GM13977 (cell line): Measurements from ENCODE around the gene FRMD4A.
"Not testable (repeated sequence)": the region's sequence is repeated elsewhere in the genome, so short reads cannot be mapped to it uniquely, and the experiment has no call there.

Source experiments
- DNase-seq: peaks from one replicate; pipeline ENCODE4 v3.0.0; 2012; ENCODE audit warnings: low spot score
- CTCF ChIP-seq: IDR thresholded peaks from 2 replicates; pipeline ENCODE4 v1.5.1; 2012; ENCODE audit warnings: mild to moderate bottlenecking, control low read depth; ENCODE audit not compliant: insufficient read depth; ENCODE audit errors: extremely low read depth, missing control alignments
- in situ Hi-C: fragments of 300-500 bp; cut with MboI; formaldehyde crosslinking; loops from one replicate; pipeline ENCODE4 v1.12.0; 2022; ENCODE audit warnings: low sequenced_read_pairs, low pct_unique_long_range_greater_than_20kb, mixed read lengths, inconsistent platforms; ENCODE audit not compliant: unreplicated experiment

The FRMD4A gene

GRCh38 chr10:13834581-13835286, 496.0 kb downstream of the FRMD4A start:
- in situ Hi-C loops, result no loop called here
- no peak for DNase-seq
- no peak for TF ChIP-seq CTCF

- TF ChIP-seq CTCF, result no peak
- DNase-seq, result peak; percentile 52
- in situ Hi-C loops, result no loop called here
Measured at GRCh38 chr10:13831711-13832141, 499.0 kb downstream of the FRMD4A start.

GRCh38 chr10:13830385-13830784, 500.3 kb downstream of the FRMD4A start:
- TF ChIP-seq CTCF, result peak; percentile 4
- in situ Hi-C loops, result no loop called here
- DNase-seq, result no peak

GRCh38 chr10:13829790-13830189, 500.9 kb downstream of the FRMD4A start:
- TF ChIP-seq CTCF, result no peak
- in situ Hi-C loops, result no loop called here
- no peak for DNase-seq

- in situ Hi-C loops, DNase-seq: not testable (repeated sequence)
Measured at GRCh38 chr10:13828284-13828683, 502.4 kb downstream of the FRMD4A start.

GRCh38 chr10:13827076-13827797, 503.5 kb downstream of the FRMD4A start:
- no peak for DNase-seq
- in situ Hi-C loops, result no loop called here
- no peak for TF ChIP-seq CTCF

- TF ChIP-seq CTCF, result no peak
- no peak for DNase-seq
- in situ Hi-C loops, result no loop called here
Measured at GRCh38 chr10:13823709-13824405, 506.9 kb downstream of the FRMD4A start.
